Kasumi-1 (cell line): ENCODE results near the gene MBD4.
"Not testable (repeated sequence)": the region's sequence is repeated elsewhere in the genome, so short reads cannot be mapped to it uniquely, and the experiment has no call there.

Experiments
- DNase-seq, 2 experiments: peaks; one replicate each; lab custom pipeline; 2025; lab: John Stamatoyannopoulos, UW

Gene MBD4

DNA sequence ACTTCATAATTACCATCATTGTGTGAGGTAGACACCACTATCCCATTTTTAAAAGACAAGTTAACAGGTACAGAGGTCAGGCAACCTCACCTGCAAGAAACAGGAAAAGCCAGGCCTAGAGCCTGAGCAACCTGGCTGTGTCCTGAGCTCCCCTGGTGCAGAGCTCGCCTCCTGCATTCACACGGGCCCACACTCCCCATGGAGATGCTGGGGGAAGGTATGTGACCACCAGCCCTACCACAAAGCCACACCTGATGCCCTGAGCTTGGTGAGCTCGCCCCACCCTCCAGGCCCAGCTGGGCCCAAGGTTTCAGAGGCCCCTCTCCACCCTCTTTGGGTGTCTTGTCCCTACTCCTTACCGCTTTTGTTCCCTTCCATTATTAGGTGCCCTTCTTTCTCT, 10.1 kb downstream of the MBD4 start:
- DNase-seq, result no peak

DNA sequence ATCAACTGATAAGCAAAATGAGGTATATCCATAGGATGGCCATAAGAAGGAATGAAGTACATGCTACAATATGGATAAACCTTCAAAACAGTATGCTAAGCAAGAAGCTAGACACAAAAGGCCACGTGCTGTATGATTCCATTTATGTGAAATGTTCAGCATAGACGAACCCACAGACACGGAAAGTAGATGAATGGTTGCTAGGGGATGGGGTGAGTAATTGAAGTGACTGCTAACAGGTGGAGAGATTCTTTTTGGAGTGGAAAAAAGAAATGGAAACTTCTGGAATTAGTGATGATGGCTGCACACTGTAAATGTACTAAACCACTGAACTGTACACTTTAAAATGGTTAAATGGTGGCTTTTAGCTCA, 10.7 kb downstream of the MBD4 start:
- DNase-seq, result no peak

DNA sequence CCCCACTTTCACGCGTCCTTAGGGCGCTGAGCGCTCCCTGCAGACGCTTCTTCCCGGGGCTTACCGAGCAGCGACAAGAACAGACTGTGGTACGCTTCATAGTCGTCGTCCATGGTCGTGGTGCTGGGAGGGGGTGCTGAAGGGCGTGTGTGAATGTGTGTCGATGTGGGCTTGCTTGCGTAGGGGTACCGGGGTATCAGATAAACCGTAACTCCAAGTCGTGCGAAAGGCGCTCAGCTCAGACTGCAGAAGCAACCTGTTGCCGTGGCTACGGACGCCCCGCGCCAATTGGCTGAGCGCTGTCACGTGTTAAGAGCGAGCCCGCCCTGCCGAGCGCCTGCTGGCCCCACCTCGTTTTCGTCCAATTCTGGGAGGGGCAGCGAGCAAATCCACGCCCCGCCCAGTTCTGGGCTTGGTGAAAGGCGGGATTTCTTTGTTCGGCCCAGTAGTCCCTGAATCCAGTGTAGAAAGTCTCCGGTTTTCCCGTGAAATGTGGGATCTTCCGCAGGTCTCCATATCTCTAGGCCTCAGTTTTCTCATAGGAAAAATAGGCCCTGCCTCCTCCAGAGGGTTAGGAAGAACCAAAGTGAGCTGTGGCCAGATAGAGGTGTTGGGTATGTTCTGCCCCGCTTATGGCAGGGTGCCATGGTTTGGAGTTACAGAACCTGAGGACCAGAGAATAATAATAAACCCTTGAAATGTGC, 11.2 kb downstream of the MBD4 start, which contains the start of gene EFCAB12:
Gene EFCAB12, minus strand, starts transcription at position 261 of the 704 bp plus-strand sequence. Its CDS starts 148 bp downstream, at position 113.
- DNase-seq, result peak; percentile 88 to 91

GRCh38 chr3:129428007-129428375, 11.8 kb downstream of the MBD4 start:
- no peak for DNase-seq

DNA sequence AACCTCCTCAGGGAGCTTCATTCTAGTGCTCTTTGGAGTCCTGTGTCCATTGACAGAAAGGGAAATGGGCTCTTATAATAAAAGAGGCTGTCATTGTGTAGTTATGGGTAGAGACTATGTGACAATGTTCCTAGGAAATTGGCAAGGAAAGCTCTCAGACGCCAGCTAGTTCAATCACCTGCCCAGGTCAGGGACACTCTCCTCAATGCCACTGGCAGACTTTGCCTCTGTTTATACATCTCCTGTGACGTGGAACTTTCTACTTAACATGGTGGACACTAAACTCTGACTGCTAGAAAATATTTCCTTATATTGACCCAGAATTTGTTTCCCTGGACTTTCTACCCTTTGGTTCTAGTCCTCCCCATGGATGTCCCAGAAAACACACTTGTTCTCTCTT, 14.1 kb downstream of the MBD4 start:
- DNase-seq, result no peak

DNA sequence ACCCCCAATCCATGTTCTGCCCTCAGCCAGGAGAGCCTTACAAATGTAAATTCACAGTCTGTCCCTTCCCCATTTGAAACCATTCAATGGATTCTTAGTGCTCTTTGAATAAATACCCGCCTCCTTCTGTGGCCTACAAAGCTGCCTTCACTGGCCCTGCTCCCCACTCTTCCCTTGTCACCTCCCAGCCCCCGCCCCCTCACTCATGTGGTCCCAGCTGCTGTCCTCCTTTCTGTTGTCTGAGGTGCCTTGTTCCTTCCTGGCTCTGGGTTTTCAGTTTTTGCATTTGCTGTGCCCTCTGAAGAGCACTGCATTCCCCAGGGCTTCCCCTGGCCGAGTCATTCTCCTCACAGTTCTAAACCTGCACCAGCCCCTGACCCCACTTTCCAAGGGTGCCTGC, 14.5 kb downstream of the MBD4 start:
- no peak for DNase-seq

DNA sequence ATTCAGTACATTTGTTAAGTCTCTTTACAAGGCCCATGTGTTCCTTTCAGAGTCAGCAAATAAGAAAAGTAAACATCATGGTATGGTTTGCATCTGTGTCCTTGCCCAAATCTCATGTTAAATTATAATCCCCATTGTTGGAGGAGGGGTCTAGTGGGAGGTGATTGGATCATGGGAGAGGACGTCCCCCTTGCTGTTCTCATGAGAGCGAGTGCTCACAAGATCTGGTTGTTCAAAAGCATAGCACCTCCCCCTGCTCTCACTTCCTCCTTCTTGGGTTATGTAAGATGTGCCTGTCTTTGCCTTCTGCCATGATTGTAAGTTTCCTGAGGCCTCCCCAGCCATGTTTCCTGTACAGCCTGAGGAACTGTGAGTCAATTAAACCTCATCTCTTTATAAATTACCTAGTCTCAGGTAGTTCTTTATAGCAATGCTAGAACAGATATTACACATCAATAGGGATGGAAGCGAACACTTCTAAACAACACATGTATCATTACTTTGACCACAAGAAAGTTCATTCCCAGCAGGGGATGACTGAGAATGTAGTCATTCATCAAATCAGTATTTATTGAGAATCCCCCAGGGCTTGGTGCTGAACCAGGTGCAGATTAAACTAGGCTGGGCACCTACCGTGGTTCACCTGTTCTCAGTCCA, 15.4 kb downstream of the MBD4 start:
- peak; percentile 89 to 94 for DNase-seq

GRCh38 chr3:129422897-129423296, 16.9 kb downstream of the MBD4 start:
- no peak for DNase-seq

DNA sequence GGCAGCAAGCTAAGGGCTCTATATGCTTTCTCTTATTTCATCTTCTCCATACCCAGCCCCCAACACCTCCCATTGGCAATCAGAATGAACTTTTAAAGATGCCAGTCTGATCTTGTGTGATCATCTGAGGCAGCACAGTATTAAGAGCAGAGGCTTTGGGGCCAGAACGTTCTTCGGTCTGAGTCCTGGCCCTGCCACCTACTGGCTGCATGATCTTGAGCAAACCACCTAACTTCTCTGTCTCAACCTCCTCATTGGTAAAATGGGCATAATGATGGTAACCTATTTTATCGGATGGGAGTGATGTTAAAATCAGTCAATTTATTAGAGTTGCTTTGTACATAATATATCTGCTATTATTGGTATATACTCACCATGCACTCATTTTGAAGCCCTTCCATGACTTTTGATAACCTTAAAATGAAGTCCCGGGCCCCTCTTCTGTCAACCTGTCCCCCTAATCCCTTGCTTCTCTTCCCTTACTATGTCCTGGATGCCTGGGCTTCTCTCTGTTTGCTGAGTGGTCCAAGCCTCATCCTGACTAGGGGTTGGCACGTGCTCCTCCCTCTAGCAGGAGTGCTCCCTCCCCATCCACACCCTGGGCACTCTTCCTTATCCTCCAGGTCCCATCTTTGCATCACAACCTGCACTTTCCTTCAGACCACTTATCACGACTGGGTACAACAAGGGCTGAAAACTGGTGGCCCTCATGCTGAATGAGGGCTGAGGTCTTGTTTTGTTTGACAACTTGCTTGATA, 17.6 kb downstream of the MBD4 start:
- no peak for DNase-seq

GRCh38 chr3:129421236-129421883, 18.4 kb downstream of the MBD4 start:
- DNase-seq, result no peak

DNA sequence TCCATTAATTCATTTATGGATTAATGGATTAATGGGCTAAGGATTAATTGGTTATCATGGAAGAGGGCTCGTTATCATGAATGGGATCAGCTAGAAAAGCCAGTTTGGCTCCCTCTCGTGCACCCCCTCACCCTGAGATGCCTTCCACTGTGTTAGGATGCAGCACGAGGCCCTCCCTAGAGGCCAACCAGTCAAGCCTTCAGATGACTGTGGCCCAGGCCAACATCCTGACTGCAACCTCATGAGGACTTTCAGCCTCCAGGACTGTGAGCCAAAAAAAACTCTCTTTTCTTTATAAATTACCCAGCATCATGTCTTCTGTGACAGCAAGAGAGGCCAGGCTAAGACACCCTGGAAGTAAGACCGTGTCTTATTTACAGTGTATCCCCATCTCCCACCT, 20.3 kb downstream of the MBD4 start:
- no peak for DNase-seq

DNA sequence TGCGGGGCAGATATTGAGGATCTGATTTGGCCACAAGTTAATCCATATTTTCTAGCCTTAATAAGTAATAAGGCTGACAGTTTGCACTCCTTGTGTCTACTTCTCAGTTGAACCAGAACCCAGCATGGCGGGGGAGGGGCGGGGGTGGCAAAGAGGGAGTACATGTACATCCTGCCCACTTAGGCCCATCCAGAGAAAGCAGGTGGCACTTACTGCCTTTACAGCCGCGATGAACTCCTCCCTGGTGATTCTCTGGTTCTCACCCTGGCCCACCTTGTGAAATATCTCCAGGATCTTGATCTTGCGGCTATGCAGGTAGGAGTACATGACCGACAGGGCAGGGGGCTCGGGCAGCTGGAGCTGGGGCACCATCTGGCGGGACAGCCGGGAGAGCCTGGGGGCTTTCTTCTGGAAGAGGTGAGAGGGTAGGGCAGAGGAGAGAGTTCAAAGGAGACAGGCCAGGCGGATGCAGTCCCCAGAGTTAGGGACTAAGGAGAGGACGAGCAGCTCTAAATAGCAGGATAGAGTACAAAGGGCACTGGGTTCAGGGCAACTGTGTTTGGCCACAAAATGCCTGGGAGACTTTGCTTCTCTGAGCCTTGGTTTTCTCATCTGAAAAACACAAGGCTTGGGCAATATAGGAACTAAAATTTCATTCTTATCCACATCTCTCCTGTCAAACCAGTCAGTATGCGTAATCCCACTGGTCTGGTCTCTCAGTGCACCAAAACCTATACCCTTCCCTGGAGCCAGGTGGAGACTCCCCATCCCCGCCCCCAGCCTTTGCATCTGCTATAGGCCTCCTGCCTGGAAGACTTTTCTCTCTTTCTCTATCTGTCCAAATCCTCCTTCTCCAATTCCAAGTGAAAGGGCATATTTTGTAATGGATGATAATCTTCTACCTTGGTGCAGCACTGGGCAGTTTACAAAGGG, 21.4 kb downstream of the MBD4 start:
- DNase-seq, result no peak

DNA sequence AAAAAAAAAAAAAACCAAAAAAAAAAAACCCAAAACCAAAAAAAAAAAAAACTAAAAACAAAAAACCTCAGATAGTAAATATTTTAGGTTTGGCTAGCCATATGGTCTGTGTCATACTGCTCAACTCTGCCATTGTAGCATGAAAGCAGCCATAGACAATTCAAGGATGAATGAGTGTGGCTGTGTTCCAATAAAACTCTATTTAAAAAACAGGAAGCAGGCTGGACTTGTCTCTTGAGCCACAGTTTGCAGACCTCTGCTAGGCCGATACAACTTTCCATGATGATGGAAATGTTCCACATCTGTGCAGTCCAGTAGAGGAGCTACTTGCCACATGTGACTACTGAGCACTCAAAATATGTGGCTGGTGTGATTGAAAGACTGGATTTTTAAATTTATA, 22.4 kb downstream of the MBD4 start:
- DNase-seq, result no peak

GRCh38 chr3:129416415-129416814, 23.3 kb downstream of the MBD4 start:
- no peak for DNase-seq

GRCh38 chr3:129415830-129416229, 23.9 kb downstream of the MBD4 start:
- DNase-seq, result no peak

DNA sequence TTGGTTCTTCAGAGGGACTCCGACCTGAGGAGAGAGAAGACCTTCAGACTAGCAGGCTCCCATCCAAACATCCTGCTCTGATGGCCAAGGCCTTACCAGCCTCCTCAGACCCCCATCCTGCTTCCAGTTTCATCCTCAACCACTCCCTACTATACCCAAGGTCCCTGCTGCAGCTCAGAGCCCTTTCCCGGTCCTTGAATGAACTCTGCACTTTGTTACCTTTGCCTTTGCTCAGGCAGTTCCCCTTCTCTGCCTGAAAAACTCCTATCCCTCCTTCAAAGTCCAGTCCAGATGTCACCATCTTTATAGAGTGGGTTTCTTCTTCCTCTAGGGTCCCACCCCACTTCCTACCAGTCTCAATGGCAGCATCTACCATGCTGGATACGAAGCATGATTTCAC, 24.4 kb downstream of the MBD4 start:
- DNase-seq, result no peak

- DNase-seq, result no peak
These were observed 25.9 kb downstream of the MBD4 start for GRCh38 chr3:129413687-129414506.

DNA sequence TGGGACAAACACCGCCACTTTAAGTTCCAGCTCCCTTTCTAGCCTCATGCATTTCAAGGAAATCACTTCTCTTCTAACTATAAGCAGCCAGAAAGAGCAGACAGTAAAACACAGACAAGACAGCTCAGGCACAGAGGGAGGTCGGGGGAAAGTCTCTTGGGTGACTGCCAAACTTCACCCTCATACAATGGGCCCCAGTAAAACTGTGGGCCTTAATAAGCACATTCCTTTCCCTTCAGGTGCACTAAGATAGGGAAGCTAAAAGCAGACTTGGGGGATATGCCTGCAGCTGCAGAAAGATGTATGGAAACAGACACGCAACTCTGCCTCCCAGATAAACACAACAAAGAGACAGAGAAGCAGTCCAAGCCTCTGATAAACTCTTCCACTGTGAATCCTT, 26.5 kb downstream of the MBD4 start:
- not testable (repeated sequence) for DNase-seq

GRCh38 chr3:129412542-129413198, 27.1 kb downstream of the MBD4 start:
- DNase-seq, result no peak

DNA sequence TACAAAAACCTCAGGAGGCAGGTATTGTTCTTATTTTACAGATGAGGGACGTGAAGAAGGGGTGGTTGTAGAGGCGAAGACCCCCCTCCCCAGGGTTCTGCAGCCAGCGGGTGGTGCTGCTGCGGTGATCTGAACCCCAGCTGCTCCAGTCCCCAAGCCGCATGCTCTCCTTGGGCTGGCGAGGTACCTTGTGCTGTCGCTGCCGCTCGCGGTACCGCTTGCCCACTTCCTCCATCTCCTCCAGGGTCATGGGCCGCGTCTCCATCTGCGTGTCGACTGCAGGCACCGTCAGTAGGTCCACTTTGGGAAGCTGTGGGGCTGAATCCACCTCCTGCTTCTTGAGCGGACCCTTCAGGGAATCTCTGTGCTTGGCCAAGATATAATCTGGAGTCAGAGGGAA, 28.8 kb downstream of the MBD4 start:
- DNase-seq, result no peak
